H1 (cell line): ENCODE results near the gene OR8B3. TPM values are rescaled to one million over a fixed set of nuclear protein-coding genes. Genes with fewer than 3 reads are reported as not detected.

ENCODE experiments used
- CTCF ChIA-PET: fragments of 300-600 bp; sonication (Branson Sonifier 250); formaldehyde crosslinking; loops from one replicate; lab custom pipeline; 2021; ENCODE audit not compliant: partially characterized antibody; lab: Charles Lee
- POLR2A ChIA-PET: fragments of 300-600 bp; sonication (Branson Sonifier 250); formaldehyde crosslinking; loops from one replicate; lab custom pipeline; 2021; ENCODE audit warnings: inconsistent platforms; ENCODE audit not compliant: partially characterized antibody; lab: Charles Lee
- DNase-seq, 2 experiments: peaks; one replicate each; pipeline versions ENCODE4 v3.0.0 to v3.0.0-alpha.2; 2010 to 2022; ENCODE audit warnings: low spot score in 2 of 2, low read depth in 1 of 2, mixed read lengths in 1 of 2
- FAIRE-seq: peaks from 2 replicates; lab custom pipeline; 2011; peaks lifted over from hg19 to GRCh38; lab: Jason Lieb, UNC
- H2AFZ ChIP-seq: 2 replicates; pipeline ENCODE4 v1.8.1; 2012; ENCODE audit warnings: low read length, inconsistent platforms
- H2AK5ac ChIP-seq: 2 replicates; pipeline ENCODE4 v1.6.1; 2013; ENCODE audit warnings: low read depth, low read length
- H2BK120ac ChIP-seq: replicated peaks from 2 replicates; pipeline ENCODE3; 2013; ENCODE audit warnings: low read depth, low read length, inconsistent platforms
- H2BK12ac ChIP-seq: 2 replicates; pipeline ENCODE4 v1.6.1; 2013; ENCODE audit warnings: low read depth, low read length
- H2BK15ac ChIP-seq: 2 replicates; pipeline ENCODE4 v1.6.1; 2013; ENCODE audit warnings: low read length
- H2BK20ac ChIP-seq: 2 replicates; pipeline ENCODE4 v1.6.1; 2013; ENCODE audit warnings: low read length
- H2BK5ac ChIP-seq: 2 replicates; pipeline ENCODE4 v1.6.1; 2013; ENCODE audit warnings: low read depth, low read length
- H3K14ac ChIP-seq: 2 replicates; pipeline ENCODE4 v1.6.1; 2013; ENCODE audit warnings: inconsistent platforms; ENCODE audit not compliant: insufficient read length
- H3K18ac ChIP-seq: 2 replicates; pipeline ENCODE4 v1.6.1; 2013; ENCODE audit warnings: low read length; ENCODE audit errors: extremely low read depth
- H3K23ac ChIP-seq: 2 replicates; pipeline ENCODE4 v1.6.1; 2013; ENCODE audit warnings: inconsistent platforms; ENCODE audit not compliant: insufficient read length
- H3K23me2 ChIP-seq: 2 replicates; pipeline ENCODE4 v1.6.1; 2013; ENCODE audit warnings: low read depth, low read length
- H3K27ac ChIP-seq: 2 replicates; pipeline ENCODE4 v1.6.1; 2011; ENCODE audit warnings: low read depth, low read length, inconsistent platforms
- H3K27me3 ChIP-seq, 4 experiments: replicated peaks in 1 of 4; 1 replicate in 1 of 4; 2 replicates in 3 of 4; pipeline versions ENCODE4 v1.6.1 to v1.8.1; 2011 to 2013; ENCODE audit warnings: low read length in 3 of 4, mild to moderate bottlenecking in 3 of 4, inconsistent platforms in 2 of 4, mixed read lengths in 2 of 4, moderate library complexity in 1 of 4; ENCODE audit not compliant: control insufficient read depth in 3 of 4, insufficient read depth in 3 of 4; ENCODE audit errors: extremely low read depth in 1 of 4
- H3K36me3 ChIP-seq, 4 experiments: 2 replicates each; pipeline versions ENCODE4 v1.6.1 to v1.8.1; 2011 to 2013; ENCODE audit warnings: mild to moderate bottlenecking in 4 of 4, low read length in 3 of 4, moderate library complexity in 2 of 4, control low read depth in 1 of 4, inconsistent platforms in 1 of 4; ENCODE audit not compliant: insufficient read depth in 4 of 4, control insufficient read depth in 2 of 4
- H3K4ac ChIP-seq: replicated peaks from 2 replicates; pipeline ENCODE3; 2013; ENCODE audit warnings: low read length, low read depth, mixed read lengths, inconsistent platforms; ENCODE audit not compliant: insufficient read length
- H3K4me1 ChIP-seq, 4 experiments: replicated peaks in 1 of 4; 1 replicate in 1 of 4; 2 replicates in 3 of 4; pipeline versions ENCODE4 v1.6.1 to v1.8.1; 2011 to 2013; ENCODE audit warnings: low read length in 3 of 4, inconsistent platforms in 2 of 4, mixed read lengths in 1 of 4; ENCODE audit not compliant: insufficient read depth in 4 of 4, control insufficient read depth in 3 of 4
- H3K4me2 ChIP-seq, 2 experiments: 2 replicates each; pipeline versions ENCODE4 v1.6.1 to v1.8.1; 2011 to 2013; ENCODE audit warnings: low read depth in 2 of 2, low read length in 2 of 2, control low read depth in 1 of 2, inconsistent platforms in 1 of 2, mild to moderate bottlenecking in 1 of 2; ENCODE audit not compliant: insufficient read depth in 1 of 2
- H3K4me3 ChIP-seq, 4 experiments: fragments of 200-600, 300-600 bp in 1 of 4; sonication (generic), shearing (Covaris generic), sonication (Bioruptor Twin) in 1 of 4; 2 replicates each; pipeline versions ENCODE4 v1.5.1 to v1.8.1; 2011 to 2016; ENCODE audit warnings: low read length in 4 of 4, low read depth in 3 of 4, control low read depth in 2 of 4, inconsistent platforms in 2 of 4, mild to moderate bottlenecking in 2 of 4, mixed read lengths in 1 of 4, moderate library complexity in 1 of 4; ENCODE audit not compliant: insufficient read depth in 2 of 4; ENCODE audit errors: extremely low read depth in 1 of 4
- H3K56ac ChIP-seq: replicated peaks from 2 replicates; pipeline ENCODE3; 2013; ENCODE audit warnings: low read depth, mild to moderate bottlenecking, mixed read lengths, low read length, inconsistent platforms; ENCODE audit not compliant: insufficient read length
- H3K79me1 ChIP-seq: 2 replicates; pipeline ENCODE4 v1.6.1; 2013; ENCODE audit warnings: low read depth, low read length, control low read depth
- H3K79me2 ChIP-seq, 2 experiments: 2 replicates each; pipeline versions ENCODE4 v1.6.1 to v1.8.1; 2012 to 2013; ENCODE audit warnings: low read length in 2 of 2, mild to moderate bottlenecking in 2 of 2, inconsistent platforms in 1 of 2; ENCODE audit not compliant: insufficient read depth in 2 of 2, control insufficient read depth in 1 of 2
- H3K9ac ChIP-seq, 4 experiments: replicated peaks in 1 of 4; 1 replicate in 1 of 4; 2 replicates in 3 of 4; pipeline versions ENCODE4 v1.6.1 to v1.8.1; 2011 to 2013; ENCODE audit warnings: low read depth in 3 of 4, low read length in 3 of 4, control low read depth in 2 of 4, mild to moderate bottlenecking in 2 of 4, moderate library complexity in 2 of 4, inconsistent platforms in 1 of 4; ENCODE audit errors: extremely low read depth in 1 of 4
- H3K9me3 ChIP-seq, 2 experiments: 2 replicates each; pipeline versions ENCODE4 v1.6.1 to v1.8.1; 2012 to 2013; ENCODE audit warnings: mild to moderate bottlenecking in 2 of 2, moderate library complexity in 2 of 2, control low read depth in 1 of 2, inconsistent platforms in 1 of 2, low read depth in 1 of 2, low read length in 1 of 2, mixed read lengths in 1 of 2; ENCODE audit not compliant: insufficient read depth in 2 of 2
- H4K20me1 ChIP-seq, 2 experiments: replicated peaks in 1 of 2; 2 replicates each; pipeline versions ENCODE3 to v1.8.1; 2011 to 2013; ENCODE audit warnings: inconsistent platforms in 2 of 2, low read length in 2 of 2, mild to moderate bottlenecking in 1 of 2; ENCODE audit not compliant: insufficient read depth in 2 of 2, control insufficient read depth in 1 of 2
- H4K5ac ChIP-seq: 2 replicates; pipeline ENCODE4 v1.6.1; 2013; ENCODE audit warnings: low read length, low read depth, mixed read lengths, inconsistent platforms; ENCODE audit not compliant: insufficient read length
- H4K8ac ChIP-seq: 2 replicates; pipeline ENCODE4 v1.8.0; 2013; ENCODE audit warnings: mild to moderate bottlenecking, moderate library complexity, low read length, inconsistent platforms; ENCODE audit not compliant: insufficient read depth; ENCODE audit errors: extremely low read depth
- H4K91ac ChIP-seq: replicated peaks from 2 replicates; pipeline ENCODE3; 2013; ENCODE audit warnings: low read length, mixed read lengths, inconsistent platforms; ENCODE audit not compliant: insufficient read length
- ASH2L ChIP-seq: fragments of 200-600, 300-600 bp; sonication (generic); IDR thresholded peaks from one replicate; pipeline ENCODE4 v1.7.1; 2017; ENCODE audit warnings: low read length
- BCL11A ChIP-seq, 2 experiments: IDR thresholded peaks; one replicate each; pipeline ENCODE4 v1.6.1; 2011; ENCODE audit warnings: low read depth in 2 of 2, low read length in 2 of 2, mild to moderate bottlenecking in 2 of 2
- CBX5 ChIP-seq: fragments of 300-800, 300-1000 bp; sonication (generic); IDR thresholded peaks from 2 replicates; pipeline ENCODE4 v1.7.1; 2016; ENCODE audit warnings: antibody characterized with exemption, low read length, low read depth
- CTBP2 ChIP-seq: IDR thresholded peaks from 2 replicates; pipeline ENCODE4 v1.7.0; 2011; ENCODE audit warnings: borderline replicate concordance, mild to moderate bottlenecking, moderate library complexity, mixed read lengths, low read length; ENCODE audit not compliant: insufficient read depth, insufficient read length
- EGR1 ChIP-seq: IDR thresholded peaks from 2 replicates; pipeline ENCODE4 v1.6.1; 2011; ENCODE audit warnings: low read depth, low read length, borderline replicate concordance
- EP300 ChIP-seq, 2 experiments: IDR thresholded peaks; 1 replicate in 1 of 2; 2 replicates in 1 of 2; pipeline ENCODE4 v1.6.1; 2011 to 2012; ENCODE audit warnings: low read depth in 2 of 2, low read length in 2 of 2, mild to moderate bottlenecking in 2 of 2, borderline replicate concordance in 1 of 2, inconsistent platforms in 1 of 2, moderate library complexity in 1 of 2
- KDM5A ChIP-seq: fragments of 200-600 bp; IDR thresholded peaks from 2 replicates; pipeline ENCODE4 v1.7.1; 2012; ENCODE audit warnings: mild to moderate bottlenecking, low read length, inconsistent platforms, mixed read lengths
- POLR2A ChIP-seq, 2 experiments: IDR thresholded peaks; 1 replicate in 1 of 2; 2 replicates in 1 of 2; pipeline ENCODE4 v1.6.1; 2011; ENCODE audit warnings: low read depth in 2 of 2, low read length in 2 of 2, mild to moderate bottlenecking in 2 of 2; ENCODE audit errors: control extremely low read depth in 1 of 2
- SAP30 ChIP-seq: fragments of 300-600 bp; sonication (generic); IDR thresholded peaks from 2 replicates; pipeline ENCODE4 v1.7.1; 2012; ENCODE audit warnings: low read length, moderate library complexity, mild to moderate bottlenecking, inconsistent platforms; ENCODE audit not compliant: insufficient read depth, insufficient replicate concordance
- SIN3A ChIP-seq, 2 experiments: IDR thresholded peaks in 1 of 2; conservative IDR thresholded peaks in 1 of 2; 2 replicates each; pipeline ENCODE4 v1.6.1; 2011 to 2012; ENCODE audit warnings: low read length in 2 of 2, improper control_type of control experiment in 1 of 2, low read depth in 1 of 2, mild to moderate bottlenecking in 1 of 2
- SIX5 ChIP-seq: IDR thresholded peaks from 2 replicates; pipeline ENCODE4 v1.6.1; 2011; ENCODE audit warnings: mild to moderate bottlenecking, low read depth, low read length
- SP4 ChIP-seq: IDR thresholded peaks from 2 replicates; pipeline ENCODE4 v1.6.1; 2012; ENCODE audit warnings: low read length, inconsistent platforms
- SUZ12 ChIP-seq: fragments of 200-600 bp; sonication (generic); IDR thresholded peaks from 2 replicates; pipeline ENCODE4 v1.6.1; 2012; ENCODE audit warnings: mild to moderate bottlenecking, inconsistent platforms, low read length, moderate library complexity, mixed read lengths
- WGBS, 2 experiments: shearing (Covaris generic) in 1 of 2; methylation state at CpG; one replicate each; pipeline versions ENCODE4 v1.1.6 to v1.1.7; 2013 to 2015; ENCODE audit warnings: low lambda C conversion rate in 2 of 2, mixed read lengths in 2 of 2, inconsistent platforms in 1 of 2, low coverage in 1 of 2, missing lambda C conversion rate in 1 of 2; ENCODE audit not compliant: insufficient replicate concordance in 2 of 2, insufficient coverage in 1 of 2, insufficient read length in 1 of 2; ENCODE audit errors: extremely low coverage in 1 of 2, missing lambda C conversion rate in 1 of 2; 5-methylcytosine and 5-hydroxymethylcytosine counted together
- polyA plus RNA-seq, 7 experiments: library from polyadenylated mRNA; depleted of rRNA in 3 of 7; stranded (reverse) in 5 of 7; unstranded in 2 of 7; fragments of >200 nt in 5 of 7; fragments of 200-250 nt in 2 of 7; gene quantifications; 1 replicate in 5 of 7; 2 replicates in 1 of 7; 4 replicates in 1 of 7; pipeline versions ENCODE4 v1.2.1 to v1.2.3, GENCODE V29; 2011 to 2013; ENCODE audit warnings: missing spikeins in 2 of 7, mixed read lengths in 2 of 7
- total RNA-seq: library from RNA; stranded (reverse); fragmentation: NEBNext Ultra II Directional; extraction: Animal tissue kit (Norgen Biotek cat#: 25700); gene quantifications from 2 replicates; pipeline ENCODE4 v1.2.1, GENCODE V29; 2021
- TF ChIP-seq, protein P1 (sequence below): IDR thresholded peaks from 2 replicates; pipeline ENCODE4 v1.6.1; 2012; ENCODE audit warnings: inconsistent platforms

Gene OR8B3
- total and polyA plus RNA-seq, 2 of the 8 experiments (the other 6 are each of a cell fraction or from before 2014, with no cell fraction given): not detected

DNA sequence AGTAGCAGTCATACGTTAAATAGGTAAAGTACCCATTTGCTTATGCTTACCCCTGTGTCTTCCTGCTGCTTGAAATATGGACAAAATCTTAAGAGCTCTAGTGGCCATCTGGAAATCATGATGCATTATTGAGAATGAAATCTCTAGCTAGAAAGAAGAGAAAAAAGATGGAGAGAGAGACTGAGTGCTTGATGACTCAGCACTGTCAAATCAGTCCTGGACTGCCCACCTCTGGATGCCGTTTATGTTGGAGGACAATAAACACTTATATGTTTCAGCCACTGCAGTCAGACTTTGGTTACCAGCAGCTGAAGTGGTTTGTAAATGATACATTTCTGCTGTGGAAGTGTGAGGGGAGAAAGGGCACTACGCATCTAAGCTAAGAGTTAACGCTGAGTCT, 22.2 kb upstream of the OR8B3 start:
- Histone ChIP-seq H4K5ac (no peak overlapping the region), H3K4me3 (no peak overlapping the region), H3K9ac (no peak overlapping the region), H2BK15ac (no peak overlapping the region), H3K4me1 (no peaks in the 10 kb centered on the region), H3K9me3 (no peaks in the 10 kb centered on the region), H4K8ac (no peak overlapping the region), H3K79me1 (no peaks in the 10 kb centered on the region), H3K14ac (no peak overlapping the region), H3K56ac (no peak overlapping the region), H3K27ac (no peak overlapping the region), H3K36me3 (no peaks in the 10 kb centered on the region), H2AFZ (no peak overlapping the region), H3K79me2 (no peaks in the 10 kb centered on the region), H2BK120ac (no peak overlapping the region), H2AK5ac (no peak overlapping the region), H3K4me2 (no peak overlapping the region), H3K23ac (no peak overlapping the region), H3K23me2 (peaks cover 1% of the 10 kb centered on the region; the same call in 1 of the 2 replicates), H2BK12ac (no peak overlapping the region), H2BK20ac (no peak overlapping the region), H3K27me3 (no peaks in the 10 kb centered on the region), H2BK5ac (no peak overlapping the region), H3K4ac (no peak overlapping the region), H4K91ac (no peak overlapping the region), H3K18ac (no peak overlapping the region), H4K20me1 (no peaks in the 10 kb centered on the region)
- CTCF ChIA-PET: interaction anchor here (0.8 kb wide), 1 partner anchor 19 kb away, joined by 3 read pairs; no protein-coding TSS in a partner anchor
- DNase-seq: no peak
- 94% methylated on average over 4 of the region's 4 CpGs; no CpG with 5 or more reads in 1 of the 2 experiments for WGBS, 2 experiments
- POLR2A ChIA-PET: no interaction called here
- FAIRE-seq: no peak
- TF ChIP-seq EP300 (IDR thresholded peaks at IDR 0.05; ENCODE audit: borderline replicate concordance in 1 of 2, low read depth in 2 of 2, low read length in 2 of 2) (no peak), KDM5A (no peak), SP4 (no peak), CBX5 (no peak), SIN3A (conservative IDR thresholded peaks at IDR 0.05 in 1 of 2, IDR thresholded peaks at IDR 0.05 in 1 of 2; ENCODE audit: low read depth in 1 of 2, low read length in 2 of 2) (no peak), ASH2L (no peak), EGR1 (no peak), SUZ12 (no peak), SIX5 (no peak), POLR2A (IDR thresholded peaks at IDR 0.05; ENCODE audit: control extremely low read depth in 1 of 2, low read depth in 2 of 2, low read length in 2 of 2) (no peak), SAP30 (no peak), CTBP2 (no peak), BCL11A (IDR thresholded peaks at IDR 0.05; ENCODE audit: low read depth in 2 of 2, low read length in 2 of 2) (no peak)
- TF ChIP-seq, protein P1, sequence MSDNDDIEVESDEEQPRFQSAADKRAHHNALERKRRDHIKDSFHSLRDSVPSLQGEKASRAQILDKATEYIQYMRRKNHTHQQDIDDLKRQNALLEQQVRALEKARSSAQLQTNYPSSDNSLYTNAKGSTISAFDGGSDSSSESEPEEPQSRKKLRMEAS: no peak
